GM19438 (cell line): ENCODE measurements around the gene FRMD4A.

Experiments used
- ATAC-seq: cut with Tn5 transposase; IDR thresholded peaks from one replicate; pipeline ENCODE4 v1.9.1; 2021; ENCODE audit warnings: low read depth; ENCODE audit not compliant: unreplicated experiment

The FRMD4A gene

GRCh38 chr10:14345262-14345661 is 14.5 kb upstream of the FRMD4A start:
- ATAC-seq, result no peak

GRCh38 chr10:14340051-14340744 is 9.5 kb upstream of the FRMD4A start:
- no peak for ATAC-seq

GRCh38 chr10:14336736-14337135 is 6.0 kb upstream of the FRMD4A start:
- ATAC-seq, result no peak

- ATAC-seq, result no peak
Measured at GRCh38 chr10:14334771-14335170, 4.0 kb upstream of the FRMD4A start.

- ATAC-seq, result no peak
Measured at GRCh38 chr10:14333606-14334005, 2.9 kb upstream of the FRMD4A start.

GRCh38 chr10:14332903-14333302 is 2.2 kb upstream of the FRMD4A start:
- ATAC-seq, result no peak

GRCh38 chr10:14329746-14330173 is 964 bp downstream of the FRMD4A start:
- no peak for ATAC-seq

- ATAC-seq, result no peak
Measured at GRCh38 chr10:14328881-14329672, 1.6 kb downstream of the FRMD4A start.

- ATAC-seq, result no peak
Measured at GRCh38 chr10:14327527-14327926, 3.2 kb downstream of the FRMD4A start.

GRCh38 chr10:14326581-14326980 is 4.1 kb downstream of the FRMD4A start:
- no peak for ATAC-seq

- ATAC-seq, result no peak
Measured at GRCh38 chr10:14325325-14325955, 5.3 kb downstream of the FRMD4A start.

- no peak for ATAC-seq
Measured at GRCh38 chr10:14322526-14323188, 8.1 kb downstream of the FRMD4A start.

- ATAC-seq, result no peak
Measured at GRCh38 chr10:14318007-14318406, 12.7 kb downstream of the FRMD4A start.

- no peak for ATAC-seq
Measured at GRCh38 chr10:14312014-14312413, 18.7 kb downstream of the FRMD4A start.

- ATAC-seq, result no peak
Measured at GRCh38 chr10:14311206-14311957, 19.3 kb downstream of the FRMD4A start.

- no peak for ATAC-seq
Measured at GRCh38 chr10:14309593-14309992, 21.1 kb downstream of the FRMD4A start.

GRCh38 chr10:14306190-14306589 is 24.5 kb downstream of the FRMD4A start:
- no peak for ATAC-seq

- no peak for ATAC-seq
Measured at GRCh38 chr10:14304046-14304445, 26.7 kb downstream of the FRMD4A start.

- no peak for ATAC-seq
Measured at GRCh38 chr10:14302035-14302434, 28.7 kb downstream of the FRMD4A start.

- ATAC-seq, result no peak
Measured at GRCh38 chr10:14299556-14299955, 31.2 kb downstream of the FRMD4A start.
